Cerebellar cortex (tissue), 1 donor: ENCODE data around the gene ECSIT.
"Not testable (repeated sequence)": the region's sequence is repeated elsewhere in the genome, so short reads cannot be mapped to it uniquely, and the experiment has no call there.

ENCODE experiments used
- DNase-seq: peaks from one replicate; pipeline ENCODE4 v3.0.0-alpha.2; 2015; ENCODE audit warnings: low spot score

The ECSIT gene

GRCh38 chr19:11528551-11529341, at the start of gene ECSIT:
TSS of gene ECSIT (minus strand) at chr19:11529134. CDS start at chr19:11519170, 9,964 bp downstream.
- DNase-seq, result peak; percentile 100

- DNase-seq, result no peak
These were observed 48.7 kb upstream of the ECSIT start, which contains the start of gene ACP5 for GRCh38 chr19:11577451-11578257. TSS of gene ACP5 (minus strand) at chr19:11577645. CDS start at chr19:11577317, 328 bp downstream.

GRCh38 chr19:11576227-11576626, 47.3 kb upstream of the ECSIT start:
- no peak for DNase-seq

DNA sequence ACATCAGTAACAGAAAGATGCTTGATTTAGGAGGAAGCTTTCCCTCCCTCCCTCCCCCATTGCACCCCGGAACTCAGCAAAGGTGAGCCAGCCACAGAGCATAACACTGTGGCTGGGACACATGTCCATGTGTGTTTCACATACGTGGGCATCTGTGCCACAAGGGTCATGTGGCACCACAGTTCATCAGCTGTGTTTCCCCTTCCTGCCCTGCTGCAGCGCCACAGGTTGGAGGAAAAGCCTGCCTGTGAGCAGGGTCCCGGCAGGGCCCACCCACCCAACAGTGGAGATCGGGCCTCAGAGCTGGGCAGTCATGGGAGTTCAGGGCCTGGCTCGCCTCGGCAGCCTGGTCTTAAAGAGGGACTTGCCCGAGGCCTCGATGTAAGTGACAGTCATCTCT, 45.8 kb upstream of the ECSIT start:
- DNase-seq, result no peak

- DNase-seq, result not testable (repeated sequence)
These were observed 44.8 kb upstream of the ECSIT start for GRCh38 chr19:11573763-11574162.

GRCh38 chr19:11573354-11573753, 44.4 kb upstream of the ECSIT start:
- not testable (repeated sequence) for DNase-seq

DNA sequence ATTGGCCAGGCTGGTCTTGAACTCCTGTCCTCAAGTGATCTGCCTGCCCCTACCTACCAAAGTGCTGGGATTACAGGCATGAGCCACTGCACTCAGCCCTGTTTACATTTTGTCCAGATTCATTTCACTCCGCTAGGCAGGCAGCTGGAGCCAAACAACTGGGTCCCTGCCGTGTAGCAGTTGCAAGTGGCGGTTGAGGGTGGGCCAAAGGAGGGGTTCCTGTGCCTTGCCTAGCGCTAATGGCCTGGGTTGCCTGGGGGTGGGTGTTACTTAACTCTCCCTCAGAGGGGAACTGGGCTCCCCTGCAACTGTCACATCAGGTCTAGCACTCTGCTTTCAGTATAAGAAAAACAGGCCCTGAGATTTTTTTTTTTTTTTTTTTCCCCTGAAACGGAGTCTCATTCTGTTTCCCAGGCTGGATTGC, 41.1 kb upstream of the ECSIT start:
- DNase-seq, result no peak

DNA sequence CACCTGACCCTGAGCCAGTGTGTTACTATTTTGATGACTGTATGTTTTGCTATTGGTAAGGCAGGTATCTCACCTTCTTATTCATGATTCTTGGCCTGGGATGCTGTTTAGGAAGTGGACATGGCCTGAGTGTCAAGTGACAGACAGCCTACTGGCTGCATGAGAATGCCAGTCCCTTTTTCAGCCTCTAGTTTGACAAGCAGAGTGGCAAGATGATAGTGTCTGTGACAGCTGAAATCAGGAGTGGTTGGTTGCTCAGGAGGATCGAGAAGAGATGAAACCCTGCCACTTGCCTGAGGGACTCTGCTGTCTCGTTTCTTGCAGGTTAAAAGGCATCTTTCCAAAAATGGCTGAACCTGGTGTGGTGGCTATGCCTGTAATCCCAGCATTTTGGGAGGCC, 37.2 kb upstream of the ECSIT start:
- DNase-seq, result no peak

- DNase-seq, result not testable (repeated sequence)
These were observed 36.7 kb upstream of the ECSIT start for GRCh38 chr19:11565649-11565980.

GRCh38 chr19:11564082-11564807, 35.3 kb upstream of the ECSIT start:
- DNase-seq, result not testable (repeated sequence)

DNA sequence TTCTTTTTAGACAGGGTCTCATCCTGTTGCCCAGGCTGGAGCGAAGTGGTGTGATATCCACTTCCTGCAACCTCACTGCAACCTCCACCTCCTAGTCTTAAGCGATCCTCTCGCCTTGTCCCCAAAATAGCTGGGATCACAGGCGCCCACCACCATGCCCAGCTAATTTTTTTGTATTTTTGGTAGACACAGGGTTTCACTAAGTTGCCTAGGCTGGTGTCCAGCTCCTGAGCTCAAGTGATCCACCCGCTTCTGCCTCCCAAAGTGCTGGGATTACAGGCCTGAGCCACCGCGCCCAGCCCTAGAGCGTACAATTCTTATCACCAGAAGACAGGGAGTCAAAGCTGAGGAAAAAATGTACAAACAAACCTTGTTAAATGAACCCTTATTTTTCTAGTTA, 34.6 kb upstream of the ECSIT start:
- no peak for DNase-seq

DNA sequence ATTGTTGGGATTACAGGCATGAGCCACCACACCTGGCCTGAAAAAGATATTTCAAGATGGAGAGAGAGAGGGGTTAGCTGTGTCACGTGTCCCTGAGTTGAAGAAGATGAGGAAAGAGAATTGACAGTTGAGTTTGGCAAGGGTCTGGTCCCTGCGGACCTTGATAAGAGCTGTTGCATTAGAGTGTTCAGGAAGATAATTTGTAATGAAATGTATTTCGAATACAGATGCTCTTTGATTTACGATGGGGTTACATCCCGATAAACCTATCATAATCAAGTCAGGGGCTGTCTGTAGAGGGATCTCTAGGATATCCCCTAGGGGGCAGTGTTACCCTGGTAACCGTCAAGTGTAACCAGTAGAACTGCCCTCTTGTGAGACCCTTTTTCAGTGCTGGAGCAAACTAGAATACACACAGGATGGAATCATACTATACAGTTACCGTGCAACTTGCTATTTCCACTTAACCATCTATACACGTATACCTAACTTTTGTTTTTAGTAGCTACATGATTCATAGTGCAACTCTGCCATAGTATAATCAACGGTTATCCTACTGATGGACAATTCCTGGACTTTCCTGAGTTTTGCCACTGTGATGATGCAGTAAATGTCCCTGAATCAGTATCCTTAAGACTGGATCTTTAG, 31.6 kb upstream of the ECSIT start:
- peak; percentile 82 for DNase-seq

DNA sequence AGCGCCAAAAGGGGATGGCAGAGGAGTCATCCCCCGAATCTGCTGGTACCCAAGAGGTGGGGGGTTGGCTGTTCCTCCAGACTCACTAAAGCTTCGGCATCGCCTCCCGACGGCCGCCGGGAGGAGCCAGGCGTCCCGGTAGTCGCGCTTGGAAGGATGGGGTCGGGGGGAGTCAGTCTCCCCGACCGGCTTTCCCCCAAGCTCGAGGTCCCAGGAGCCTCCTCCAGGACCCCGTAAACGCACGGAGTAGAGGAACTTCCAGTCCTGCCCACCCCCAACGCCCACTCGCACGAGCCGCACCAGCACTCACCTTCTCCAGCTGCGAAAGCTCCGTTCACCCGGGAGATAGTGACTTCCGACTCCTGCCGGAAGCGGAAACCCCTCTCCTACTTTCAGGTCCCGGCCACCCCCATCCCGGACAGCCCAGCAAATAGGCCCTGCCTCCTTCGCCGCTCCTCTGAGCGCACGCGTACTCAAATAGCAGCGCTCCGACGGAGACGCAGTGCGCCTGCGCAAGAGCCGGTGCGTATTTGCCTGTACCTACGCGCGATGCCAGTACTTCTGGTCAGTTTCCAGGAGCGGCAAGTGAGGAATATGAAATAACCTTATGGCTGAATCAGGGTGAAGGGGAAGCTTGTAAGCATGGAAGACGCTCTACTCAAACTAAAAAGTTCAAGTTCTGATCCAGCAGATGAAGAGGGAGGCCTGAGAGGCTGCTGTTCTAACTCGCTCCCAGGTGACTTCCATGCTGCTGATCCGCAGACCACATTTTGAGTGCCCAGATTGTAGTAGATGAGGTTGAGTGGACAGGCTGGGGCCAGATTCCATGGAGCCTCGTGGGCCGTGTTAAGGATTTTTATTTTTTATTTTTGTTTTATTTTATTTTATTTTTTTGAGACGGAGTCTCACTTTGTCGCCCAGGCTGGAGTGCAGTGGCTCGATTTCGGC, 30.2 kb upstream of the ECSIT start, which contains the start of gene ELOF1:
Gene ELOF1, minus strand, starts transcription at position 350 of the 948 bp plus-strand sequence. CDS start 4,883 bp downstream, outside the sequence.
- DNase-seq, result peak; percentile 99

DNA sequence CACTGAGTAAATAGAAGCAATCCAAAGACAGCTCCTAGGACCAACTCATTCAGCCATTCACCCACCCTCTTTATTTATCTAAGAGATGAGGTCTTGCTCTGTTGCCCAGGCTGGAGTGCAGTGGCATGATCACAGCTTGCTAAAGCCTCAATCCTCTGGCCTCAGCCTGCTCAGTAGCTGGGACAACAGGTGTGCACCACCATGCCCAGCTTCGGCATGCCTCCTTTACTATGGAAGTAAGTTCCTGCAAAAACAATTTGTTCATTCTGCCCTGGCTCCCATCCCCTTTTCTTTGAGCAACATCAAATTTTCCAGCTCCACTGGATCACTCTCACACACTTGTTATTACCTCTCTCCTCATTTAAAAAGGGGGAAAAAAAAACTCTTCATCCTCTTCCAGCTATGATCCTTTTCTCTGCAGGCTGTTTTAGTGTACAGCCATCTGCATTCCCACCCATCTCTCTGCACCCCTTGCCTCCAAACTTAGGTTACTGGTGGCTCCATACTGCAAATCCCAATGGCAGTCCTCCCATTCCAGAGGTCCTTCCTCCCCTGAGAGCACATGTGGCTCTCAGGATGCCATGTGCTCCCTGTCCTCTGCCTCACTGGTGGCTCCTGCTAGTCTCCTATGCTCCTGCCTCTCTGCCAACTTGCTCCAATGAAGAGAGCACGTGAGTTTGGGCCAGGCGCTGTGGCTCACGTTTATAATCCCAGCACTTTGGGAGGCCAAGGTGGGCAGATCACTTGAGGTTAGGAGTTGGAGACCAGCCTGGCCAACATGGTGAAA, 27.9 kb upstream of the ECSIT start:
- DNase-seq, result no peak

DNA sequence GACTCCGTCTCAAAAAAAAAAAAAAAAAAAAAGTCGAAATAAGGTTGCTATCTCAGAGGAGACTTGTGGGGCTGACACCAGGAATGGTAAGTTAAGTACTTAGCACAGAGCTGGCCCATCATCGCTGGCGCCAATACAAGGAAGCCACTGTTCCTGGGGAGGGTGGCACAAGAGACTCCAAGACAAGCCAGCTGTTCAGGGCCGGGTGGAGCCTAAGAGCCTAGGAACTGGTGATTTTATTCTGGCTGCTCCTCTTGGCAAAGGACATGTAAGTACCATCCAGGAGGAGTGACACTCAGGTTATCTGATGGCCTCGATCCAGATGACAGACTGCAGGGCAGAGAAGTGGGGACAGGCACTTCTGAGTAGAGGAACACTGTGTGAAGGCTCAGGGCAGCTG, 26.3 kb upstream of the ECSIT start:
- no peak for DNase-seq

GRCh38 chr19:11554160-11554559, 25.2 kb upstream of the ECSIT start:
- no peak for DNase-seq

GRCh38 chr19:11552666-11553372, 23.9 kb upstream of the ECSIT start:
- DNase-seq, result no peak

DNA sequence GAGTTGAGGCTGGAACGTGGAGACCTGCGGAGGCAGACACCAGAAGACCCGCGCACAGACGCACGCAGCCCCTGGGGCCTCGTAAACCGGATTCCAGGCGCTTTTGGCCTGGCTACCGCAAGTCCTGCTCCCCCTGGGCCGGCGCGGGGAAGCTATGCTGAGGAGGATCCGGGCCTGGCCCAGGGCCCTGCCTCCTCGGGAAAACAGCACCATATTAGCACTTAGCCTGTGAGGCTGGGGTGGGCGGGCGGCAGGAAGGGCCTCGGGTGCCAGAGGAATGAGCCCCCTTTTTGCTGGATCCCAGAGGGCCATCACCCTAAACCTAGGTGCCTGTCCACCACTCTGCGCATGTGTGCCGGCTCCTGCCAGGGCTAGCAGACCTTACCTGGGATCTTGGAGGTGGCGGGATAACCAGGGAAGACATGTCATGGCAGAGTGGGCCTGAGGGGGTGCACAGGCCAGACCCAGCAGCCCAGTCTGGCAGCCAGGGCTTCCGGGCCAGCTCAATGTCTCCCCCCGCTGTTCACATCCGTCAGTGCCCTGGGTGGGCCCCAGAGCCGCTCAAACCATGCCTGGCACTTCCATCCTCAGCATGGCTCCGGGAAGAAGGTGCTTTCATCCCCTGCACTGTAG, 22.8 kb upstream of the ECSIT start:
- no peak for DNase-seq

- no peak for DNase-seq
These were observed 21.3 kb upstream of the ECSIT start for GRCh38 chr19:11550265-11550664.
